Stimulated activated CD8-positive, alpha-beta memory T cell treated with anti-CD3 and anti-CD28 coated beads, Interleukin-2, amount 100 ng/mL, for 1 hour (primary cell): ENCODE measurements around the gene CEP104.

Source experiments
- DNase-seq, 2 donors: peaks; one replicate each; pipeline ENCODE4 v3.0.0-alpha.2; 2020; ENCODE audit warnings: low read depth in 2 of 2

CEP104 gene

DNA sequence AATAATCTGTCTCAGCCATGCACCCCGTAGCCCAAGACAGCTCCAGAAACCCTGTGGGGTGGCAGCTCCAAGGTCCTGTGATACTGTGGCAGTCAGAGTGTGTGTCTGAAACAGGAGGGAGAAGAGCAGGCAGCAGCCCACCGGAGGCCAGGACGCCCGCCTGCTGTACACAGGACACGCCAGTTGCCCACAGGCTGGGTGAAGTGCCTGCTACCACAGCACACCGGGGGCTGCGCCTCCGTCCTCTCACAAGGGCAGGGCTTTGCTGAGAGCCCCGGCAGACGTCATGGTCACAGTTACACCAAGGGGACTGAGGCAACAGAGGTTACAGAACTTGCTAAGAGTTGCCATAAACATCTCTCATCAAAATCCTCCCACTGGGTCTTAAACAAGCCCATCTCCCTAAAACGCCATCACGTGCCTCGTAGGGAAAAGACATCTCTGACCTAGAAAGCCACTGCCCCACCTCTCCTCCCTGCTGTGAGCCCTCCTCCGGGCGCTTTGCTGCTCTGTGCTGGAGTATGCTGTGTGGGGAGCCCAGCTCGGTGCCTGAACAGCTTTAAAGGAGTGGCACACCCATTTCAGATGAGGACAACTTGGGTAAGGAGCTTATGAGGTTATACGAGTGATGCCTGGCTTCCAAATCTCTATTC lies 37.7 kb upstream of the CEP104 start:
- DNase-seq: no peak

DNA sequence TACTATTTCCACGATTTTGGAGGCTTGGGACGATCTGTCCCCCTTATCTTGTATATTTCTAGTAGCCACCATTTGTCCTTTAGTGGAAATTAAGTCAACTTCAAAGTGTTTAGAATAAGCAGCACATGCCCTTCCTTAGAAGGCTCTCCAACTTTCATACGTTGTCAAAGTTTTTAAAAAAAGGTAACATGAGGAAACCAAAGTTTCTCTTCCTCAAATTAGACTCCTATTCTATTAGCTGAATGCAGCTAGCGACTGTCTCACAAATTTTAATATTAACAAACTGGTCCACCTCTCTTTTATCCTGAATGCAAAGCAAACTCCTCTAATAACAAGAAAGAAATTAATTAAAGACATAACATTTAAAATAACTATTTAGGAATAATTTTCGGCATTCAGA lies 36.2 kb upstream of the CEP104 start:
- DNase-seq: no peak

DNA sequence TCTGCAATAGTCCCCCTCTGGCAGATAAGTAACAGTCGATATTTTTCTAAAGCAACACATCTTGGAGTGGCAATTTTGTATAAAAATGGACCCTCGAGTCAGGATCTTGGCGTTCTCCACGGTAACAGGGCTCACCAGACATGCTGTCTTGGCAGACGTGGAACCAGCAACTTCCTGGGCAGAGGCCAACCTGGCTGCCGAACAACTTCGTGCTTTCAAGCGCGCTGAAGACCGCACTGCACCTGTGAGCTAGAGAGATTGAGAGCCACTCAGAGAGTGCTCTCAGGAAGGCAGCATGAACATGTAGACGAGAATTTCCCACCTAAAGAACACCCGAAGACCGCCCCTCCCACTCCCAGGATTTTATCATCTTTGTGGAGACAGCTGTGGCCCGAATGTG lies 35.7 kb upstream of the CEP104 start:
- no peak for DNase-seq

DNA sequence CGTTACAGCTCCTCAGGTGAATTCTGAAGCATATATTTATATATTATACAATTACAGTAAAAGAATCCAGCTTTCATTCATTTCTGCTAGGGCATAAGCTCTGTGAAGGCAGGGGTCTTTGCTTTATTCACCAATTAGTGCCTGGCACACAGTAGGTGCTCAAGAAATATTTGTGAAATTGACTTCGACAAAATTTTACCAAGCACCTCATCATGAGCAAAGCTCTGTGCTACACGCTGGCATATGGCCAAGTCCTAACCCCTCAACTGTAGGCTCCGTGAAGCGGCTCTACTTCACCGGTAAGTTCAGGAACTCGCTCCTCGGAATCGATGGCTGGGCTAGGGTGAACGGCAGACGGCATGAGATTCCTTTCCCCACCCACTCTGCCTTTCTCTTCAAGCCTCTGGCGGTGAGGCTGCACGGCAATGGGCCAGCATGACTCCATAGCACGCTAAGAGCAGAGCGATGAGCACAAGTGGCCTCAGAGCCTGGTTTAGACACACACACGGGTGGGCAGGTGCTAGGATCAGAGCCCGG lies 34.4 kb upstream of the CEP104 start:
- no peak for DNase-seq

DNA sequence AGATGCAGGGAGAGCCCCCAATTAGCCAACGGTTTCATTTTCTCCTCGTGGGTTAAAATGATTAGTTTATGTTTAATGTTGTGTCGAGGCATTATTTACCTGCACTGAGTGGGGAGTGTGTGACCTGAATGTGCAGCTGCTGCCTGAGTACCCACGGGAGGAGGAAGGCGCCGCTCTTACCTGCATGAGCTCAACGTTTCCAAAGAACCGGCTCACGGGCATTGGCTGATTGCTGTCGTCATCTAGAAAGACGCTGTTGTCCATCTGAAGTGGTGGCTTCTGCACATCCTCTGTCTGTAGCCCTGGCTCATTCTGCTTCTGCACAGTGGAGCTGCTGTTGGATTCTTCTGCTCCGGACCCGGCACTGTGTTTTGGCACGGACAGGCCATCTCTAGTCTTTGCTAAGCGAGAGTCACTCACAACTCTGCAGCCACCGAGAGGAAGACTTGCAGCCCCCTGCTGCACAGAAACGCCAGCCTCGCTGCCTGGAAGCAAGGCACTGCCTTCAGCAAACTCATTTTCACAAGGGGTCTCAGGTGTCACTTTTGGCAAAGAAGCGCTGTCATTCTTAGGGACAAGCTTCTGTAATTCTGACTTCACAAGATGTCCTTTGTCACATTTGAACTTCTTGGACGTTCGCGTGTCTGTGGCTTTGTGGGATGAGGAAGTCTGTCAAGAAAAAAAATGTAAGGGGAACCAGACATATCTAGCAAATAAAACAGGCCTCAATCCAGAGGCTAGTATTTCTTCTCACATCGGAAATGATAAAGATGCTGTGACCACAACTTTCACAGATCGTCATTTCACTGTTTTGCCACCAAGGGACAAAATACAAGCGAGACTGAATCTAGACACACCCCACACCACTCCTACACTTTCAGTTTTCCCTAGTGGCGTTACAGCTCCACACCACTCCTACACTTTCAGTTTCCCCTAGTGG lies 33.6 kb upstream of the CEP104 start:
- DNase-seq: no peak

DNA sequence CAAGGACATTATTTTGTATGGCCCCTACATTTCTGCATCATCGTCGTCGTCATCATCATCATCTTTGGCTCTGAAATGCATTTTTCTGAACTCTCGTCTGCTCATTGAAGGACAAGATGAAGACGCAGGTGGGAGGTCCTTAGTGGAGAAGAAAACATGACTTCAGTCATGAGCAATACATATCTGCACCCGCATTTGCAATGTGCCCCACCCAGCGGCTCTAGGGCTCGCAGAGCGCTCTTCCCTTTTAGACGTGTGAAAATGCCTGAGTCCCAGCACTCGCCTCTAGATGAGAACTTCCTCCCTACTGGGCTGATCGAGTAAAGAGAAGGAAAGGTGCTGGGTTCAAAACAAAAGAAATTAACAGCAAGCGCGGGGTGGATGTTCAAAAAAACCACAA lies 32.9 kb upstream of the CEP104 start:
- DNase-seq: no peak

DNA sequence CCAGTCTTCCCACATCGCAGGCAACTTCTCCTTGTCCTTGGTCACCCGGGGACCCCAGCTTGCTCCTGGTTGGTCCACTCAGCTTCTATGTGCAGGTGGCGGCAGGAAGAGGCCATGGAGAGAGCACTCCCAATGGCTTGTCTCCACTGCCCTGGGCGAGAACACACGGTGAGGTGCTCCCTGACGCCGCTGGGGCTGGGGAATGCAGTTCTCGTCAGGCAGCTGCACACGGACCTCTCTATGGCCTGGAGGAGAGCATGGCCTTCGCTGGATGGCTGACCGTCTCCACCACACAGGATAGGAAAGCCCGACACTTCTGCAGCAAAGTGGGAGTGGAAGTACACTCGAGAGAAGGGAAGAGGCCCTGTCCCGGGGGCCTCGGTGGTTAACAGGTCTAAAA lies 31.3 kb upstream of the CEP104 start:
- no peak for DNase-seq

DNA sequence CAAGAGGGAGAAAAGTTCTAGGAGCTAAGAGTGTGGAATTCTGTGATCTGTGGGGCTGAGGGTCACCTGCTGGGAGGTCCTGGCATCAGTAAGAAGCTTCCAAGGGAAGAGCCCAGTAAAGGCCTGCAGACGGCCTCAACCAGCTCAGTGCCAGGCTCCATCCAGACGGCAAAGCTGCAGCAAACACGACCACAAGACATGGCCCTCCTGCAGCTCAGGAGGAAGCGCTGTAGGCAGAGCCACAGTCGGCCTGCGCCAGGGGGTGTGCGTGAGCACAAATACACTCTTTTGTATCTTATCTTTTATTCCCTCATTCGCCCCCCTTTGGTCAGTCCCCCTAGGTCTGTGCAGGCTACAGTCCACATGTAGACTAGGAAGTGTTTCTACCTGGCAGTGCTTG lies 29.7 kb upstream of the CEP104 start:
- no peak for DNase-seq

DNA sequence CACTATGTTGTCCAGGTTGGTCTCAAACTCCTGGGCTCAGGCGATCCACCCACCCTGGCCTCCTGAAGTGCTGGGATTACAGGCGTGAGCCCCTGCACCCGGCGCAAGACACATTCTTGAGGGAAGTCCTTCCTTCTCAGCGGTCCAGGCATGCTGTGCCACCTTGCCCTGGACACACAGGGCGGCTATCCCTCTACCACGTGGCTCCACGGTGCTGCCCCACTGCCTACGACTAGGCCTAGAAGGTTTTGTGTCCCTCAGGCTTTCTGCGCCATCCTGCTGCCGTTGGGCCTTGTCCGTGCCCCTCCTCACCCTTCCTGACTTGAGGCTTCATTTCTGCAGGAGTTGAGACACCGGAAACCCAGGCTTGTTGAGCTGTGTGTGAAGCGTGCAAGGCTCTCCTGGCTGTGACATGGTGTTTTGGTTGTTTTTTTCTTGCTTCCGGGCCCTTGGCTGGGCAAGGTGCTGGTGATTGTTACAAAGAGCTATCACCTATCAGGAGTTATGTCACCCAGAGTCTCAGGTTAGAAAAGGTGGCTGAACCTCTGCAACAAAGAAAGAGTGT lies 29.2 kb upstream of the CEP104 start:
- no peak for DNase-seq

DNA sequence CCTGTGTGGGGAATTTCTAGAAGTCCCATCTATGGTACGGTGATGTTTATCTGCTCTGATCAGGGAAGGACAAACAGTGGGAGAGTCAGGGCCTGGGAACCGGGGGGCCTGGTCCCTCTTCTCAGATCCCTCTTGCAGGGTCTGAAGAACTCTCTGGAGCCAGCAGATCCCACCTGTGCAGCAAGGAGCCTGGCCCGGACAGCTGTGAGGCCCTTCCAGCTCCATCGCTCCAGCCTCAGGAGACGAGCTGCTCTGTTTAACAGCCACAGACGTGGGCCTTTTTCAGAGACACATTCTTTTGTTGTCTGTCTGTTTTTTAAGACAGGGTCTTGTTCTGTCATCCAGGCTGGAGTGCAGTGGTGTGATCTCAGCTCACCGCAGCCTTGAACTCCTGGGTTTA lies 28.6 kb upstream of the CEP104 start:
- DNase-seq: no peak

DNA sequence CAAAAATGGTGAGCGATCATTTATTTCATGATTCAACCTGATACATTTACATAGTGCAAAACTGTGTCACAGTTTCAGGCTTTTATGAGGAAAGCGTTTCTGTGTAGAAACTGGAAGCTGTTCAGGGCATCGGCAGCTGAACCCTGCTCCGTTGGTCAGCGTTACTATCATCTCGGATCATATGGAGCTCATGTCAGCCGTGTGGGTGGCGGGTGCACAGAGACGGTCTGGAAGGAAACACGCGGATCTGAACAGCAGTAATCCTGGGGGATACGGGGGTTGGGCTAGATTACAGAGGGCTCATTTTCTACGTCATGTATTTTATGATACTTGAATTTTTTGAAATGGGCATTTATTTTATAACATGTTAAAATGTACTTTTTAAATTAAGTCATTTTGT lies 28.0 kb upstream of the CEP104 start:
- no peak for DNase-seq

DNA sequence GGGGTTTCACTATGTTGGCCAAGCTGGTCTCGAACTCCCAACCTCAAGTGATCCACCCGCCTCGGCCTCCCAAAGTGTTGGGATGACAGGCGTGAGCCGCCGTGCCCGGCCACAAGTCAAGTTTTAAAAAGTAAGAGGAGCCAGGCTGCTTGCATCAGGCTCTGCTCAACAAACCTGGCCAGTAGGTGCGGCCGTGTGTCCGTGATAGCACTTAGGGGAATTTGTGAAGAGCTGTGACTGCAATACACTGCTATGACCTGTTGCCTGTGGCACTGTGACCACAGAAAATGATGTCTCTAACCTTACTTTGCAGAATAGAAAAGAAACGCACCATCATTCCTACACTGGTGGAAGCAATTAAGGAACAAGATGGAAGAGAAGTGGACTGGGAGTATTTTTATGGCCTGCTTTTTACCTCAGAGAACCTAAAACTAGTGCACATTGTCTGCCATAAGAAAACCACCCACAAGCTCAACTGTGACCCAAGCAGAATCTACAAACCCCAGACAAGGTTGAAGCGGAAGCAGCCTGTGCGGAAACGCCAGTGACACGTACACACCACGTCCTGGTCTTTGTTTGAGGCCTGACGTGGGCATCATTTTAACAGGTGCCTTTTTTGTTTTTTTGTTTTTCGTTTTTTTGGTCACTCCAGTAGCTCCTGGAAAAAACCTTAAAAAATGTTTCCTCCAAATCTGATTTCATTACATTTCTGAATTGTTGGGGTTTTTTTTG lies 26.3 kb upstream of the CEP104 start:
- DNase-seq: no peak

DNA sequence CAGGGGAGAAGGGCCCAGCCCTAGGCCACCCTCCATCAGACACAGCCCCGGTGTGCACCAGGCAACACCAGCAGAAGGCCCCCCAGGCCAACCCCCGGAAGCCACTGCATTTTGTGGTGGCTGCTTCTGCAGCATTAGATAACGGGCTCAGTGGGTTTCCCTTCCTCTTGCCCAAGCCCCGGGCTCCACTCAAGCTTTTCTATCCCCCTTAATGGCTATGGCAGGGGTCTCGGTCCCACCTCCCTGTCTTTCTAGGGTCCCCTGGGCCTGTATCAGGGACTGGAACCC lies 24.1 kb upstream of the CEP104 start:
- DNase-seq: no peak

DNA sequence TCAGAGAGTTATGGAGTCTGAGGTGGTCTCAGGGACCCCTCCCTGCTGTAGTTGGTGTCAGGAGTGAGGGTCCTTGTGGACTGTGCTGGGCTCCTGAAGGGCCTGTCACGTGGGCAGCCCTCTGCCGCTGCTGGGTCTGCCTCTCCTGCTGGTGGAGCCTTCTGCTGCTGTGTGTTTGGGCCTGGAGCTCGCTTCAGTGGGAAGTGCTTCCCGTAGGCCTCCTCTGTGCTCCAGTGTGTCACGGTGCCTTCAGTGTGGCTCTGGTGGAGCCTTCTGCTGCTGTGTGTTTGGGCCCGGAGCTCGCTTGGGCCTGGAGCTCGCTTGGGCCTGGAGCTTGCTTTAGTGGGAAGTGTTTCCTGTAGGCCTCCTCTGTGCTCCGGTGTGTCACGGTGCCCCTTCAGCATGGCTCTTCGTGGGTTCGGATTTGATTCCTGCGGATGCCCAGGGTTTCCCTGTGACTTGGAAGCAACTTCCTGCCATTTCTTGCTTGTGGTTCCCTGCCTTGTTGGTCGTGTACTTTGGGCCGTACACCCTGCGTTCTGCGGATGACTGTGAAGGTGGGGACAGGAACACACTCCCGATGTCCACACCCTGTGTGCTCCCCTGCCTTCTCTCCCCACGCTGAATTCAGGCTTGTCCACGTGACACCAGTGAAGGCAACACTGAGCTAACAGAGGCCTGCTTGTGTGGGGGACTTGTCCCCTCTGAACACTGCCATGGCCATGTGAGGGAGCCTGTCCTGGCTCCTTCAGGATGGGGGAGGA lies 23.6 kb upstream of the CEP104 start:
- no peak for DNase-seq

DNA sequence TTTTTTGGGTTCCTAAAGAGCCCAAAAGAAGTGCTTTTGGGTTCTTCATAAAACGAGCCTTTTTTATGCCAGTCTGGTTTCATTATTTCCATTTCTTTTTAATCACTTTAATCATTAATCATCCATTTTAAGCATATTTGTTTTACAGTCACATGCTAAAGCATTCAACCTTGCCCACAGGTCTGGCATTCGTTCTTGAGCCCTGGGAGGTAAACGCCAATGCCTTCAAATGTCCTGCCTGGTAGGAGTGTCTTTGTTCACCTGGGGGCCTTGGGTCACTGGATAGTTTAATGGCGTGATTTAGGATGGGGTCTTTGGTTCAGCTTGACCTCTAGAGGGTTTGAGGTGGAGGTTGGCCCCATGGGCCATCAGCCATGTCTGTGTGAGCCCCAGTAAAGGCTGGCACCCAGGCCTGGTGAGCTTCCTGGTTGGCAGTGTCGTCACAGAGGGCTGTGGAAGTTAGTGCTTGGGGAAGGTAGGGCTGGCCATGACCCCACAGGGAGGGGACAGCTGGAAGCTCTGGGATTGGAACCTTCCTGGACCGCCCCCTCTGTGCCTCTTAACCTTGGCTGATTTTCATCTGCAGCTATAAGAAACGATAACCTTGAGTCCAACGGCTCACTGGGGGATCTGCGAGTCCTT lies 22.9 kb upstream of the CEP104 start:
- DNase-seq: no peak

DNA sequence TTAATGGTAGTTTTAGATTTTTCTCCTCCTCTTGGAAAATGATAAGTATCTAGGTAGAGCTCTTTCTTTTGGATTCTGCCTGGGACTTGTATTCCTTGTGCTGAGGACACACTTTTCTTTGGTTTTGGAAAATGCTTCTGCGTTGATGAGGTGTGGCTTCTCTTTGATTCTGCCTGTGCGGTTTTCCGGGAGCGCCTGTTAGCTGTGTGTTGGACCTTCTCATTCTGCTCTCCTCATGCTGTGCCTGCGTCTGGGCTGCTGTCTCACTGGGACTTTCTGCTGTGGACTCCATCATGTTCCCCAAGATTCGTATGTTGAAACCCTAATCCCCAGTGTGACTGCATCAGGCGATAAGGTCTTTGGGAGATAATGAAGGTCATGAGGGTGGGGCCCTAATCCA lies 22.1 kb upstream of the CEP104 start:
- no peak for DNase-seq

DNA sequence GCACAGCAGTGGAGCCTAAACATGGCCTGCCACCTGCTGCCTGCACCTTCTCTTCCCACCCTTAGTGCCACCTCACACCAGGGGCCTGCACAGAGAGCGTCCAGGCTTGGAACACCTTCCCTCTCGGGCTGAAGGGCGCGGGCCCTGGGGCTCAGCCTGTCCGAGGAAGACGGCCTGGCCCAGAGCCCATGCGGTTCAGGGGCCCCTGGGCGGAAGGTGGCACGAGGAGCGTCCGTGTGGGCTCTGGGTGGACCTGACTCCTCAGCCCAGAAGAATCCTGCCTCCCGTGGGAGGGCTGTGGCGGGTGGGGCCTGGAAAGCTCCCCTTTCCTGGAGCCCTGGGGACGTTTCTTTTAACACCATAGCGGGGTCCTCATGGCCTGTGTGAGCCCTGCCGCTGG lies 19.7 kb upstream of the CEP104 start:
- no peak for DNase-seq

DNA sequence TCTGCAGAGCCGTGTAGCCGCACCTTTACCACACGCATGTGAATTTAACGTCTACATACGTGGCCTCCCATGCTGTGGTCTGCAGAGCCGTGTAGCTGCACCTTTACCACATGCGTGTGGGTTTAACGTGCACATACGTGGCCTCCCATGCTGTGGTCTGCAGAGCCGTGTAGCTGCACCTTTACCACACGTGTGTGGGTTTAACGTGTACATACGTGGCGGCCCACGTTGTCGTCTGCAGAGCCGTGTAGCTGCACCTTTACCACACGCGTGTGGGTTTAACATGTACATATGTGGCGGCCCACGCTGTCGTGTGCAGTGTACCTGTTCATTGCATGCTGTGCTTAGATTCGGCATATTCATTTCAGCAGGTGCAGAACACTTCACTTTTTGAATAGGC lies 17.7 kb upstream of the CEP104 start:
- no peak for DNase-seq

DNA sequence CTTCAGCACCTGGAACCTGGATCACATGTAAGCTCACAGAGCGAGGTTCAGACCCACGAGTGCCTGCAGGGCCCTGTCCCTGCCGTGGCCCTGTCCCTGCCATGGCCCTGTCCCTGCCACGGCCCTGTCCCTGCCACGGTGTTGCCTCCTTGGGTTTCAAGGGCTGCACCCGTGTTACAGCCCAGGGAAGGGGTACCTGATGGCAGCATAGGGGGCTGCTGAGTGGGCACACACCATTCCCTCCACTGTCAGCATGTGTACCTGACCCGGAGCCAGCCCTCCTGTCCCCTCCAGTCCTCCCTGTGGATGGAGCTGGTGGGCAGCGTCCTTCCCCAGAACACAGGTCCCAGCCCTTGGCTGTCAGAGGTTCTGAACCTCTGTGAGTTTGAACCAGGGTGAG lies 15.5 kb upstream of the CEP104 start:
- no peak for DNase-seq

DNA sequence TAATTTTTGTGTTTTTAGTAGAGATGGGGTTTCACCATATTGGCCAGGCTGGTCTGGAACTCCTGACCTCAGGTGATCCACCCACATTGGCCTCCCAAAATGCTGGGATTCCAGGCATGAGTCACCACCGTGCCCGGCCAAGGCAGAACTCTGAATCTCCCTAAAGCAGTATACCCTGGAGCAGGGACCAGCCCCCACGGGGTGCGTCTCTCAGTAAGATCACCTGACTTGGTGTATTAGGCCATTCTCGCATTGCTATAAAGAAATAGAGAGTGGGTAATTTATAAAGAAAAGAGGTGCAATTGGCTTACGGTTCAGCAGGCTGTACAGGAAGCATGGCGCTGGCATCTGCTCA lies 14.4 kb upstream of the CEP104 start:
- DNase-seq: no peak

DNA sequence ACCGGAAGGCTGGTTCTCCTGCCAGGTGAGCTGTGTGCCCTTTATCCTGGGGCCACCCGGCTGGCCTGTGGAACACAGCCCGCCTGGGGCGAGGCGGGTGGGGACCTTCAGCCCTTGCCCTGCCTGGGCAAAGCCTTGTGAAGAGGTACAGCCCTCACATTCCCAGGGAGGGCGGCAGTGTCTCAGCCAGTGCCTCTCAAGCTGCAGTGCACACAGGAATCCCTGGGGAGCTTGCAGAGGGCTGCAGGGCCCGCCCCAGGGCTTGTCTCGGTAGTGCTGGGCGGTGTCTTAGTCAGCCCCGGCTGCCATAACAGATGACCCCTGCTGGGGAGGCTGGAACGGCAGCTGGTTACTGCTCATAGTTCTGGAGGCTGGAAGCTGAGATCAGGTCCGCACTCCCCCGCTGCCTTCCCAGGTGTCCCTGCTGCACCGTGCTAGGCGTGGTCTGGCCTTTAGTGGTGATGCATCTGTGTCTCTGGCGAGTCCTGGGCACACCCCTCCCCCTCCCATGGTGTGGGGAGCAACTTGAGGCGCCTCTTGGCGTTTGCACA lies 12.8 kb upstream of the CEP104 start:
- no peak for DNase-seq
